GM21381 (cell line): ENCODE measurements around the gene RNU1-2.
"Not testable (repeated sequence)": the region's sequence is repeated elsewhere in the genome, so short reads cannot be mapped to it uniquely, and the experiment has no call there.

Experiments
- ATAC-seq: cut with Tn5 transposase; IDR thresholded peaks from one replicate; pipeline ENCODE4 v1.9.1; 2021; ENCODE audit warnings: mild to moderate bottlenecking, moderate library complexity; ENCODE audit not compliant: unreplicated experiment

The RNU1-2 gene

DNA sequence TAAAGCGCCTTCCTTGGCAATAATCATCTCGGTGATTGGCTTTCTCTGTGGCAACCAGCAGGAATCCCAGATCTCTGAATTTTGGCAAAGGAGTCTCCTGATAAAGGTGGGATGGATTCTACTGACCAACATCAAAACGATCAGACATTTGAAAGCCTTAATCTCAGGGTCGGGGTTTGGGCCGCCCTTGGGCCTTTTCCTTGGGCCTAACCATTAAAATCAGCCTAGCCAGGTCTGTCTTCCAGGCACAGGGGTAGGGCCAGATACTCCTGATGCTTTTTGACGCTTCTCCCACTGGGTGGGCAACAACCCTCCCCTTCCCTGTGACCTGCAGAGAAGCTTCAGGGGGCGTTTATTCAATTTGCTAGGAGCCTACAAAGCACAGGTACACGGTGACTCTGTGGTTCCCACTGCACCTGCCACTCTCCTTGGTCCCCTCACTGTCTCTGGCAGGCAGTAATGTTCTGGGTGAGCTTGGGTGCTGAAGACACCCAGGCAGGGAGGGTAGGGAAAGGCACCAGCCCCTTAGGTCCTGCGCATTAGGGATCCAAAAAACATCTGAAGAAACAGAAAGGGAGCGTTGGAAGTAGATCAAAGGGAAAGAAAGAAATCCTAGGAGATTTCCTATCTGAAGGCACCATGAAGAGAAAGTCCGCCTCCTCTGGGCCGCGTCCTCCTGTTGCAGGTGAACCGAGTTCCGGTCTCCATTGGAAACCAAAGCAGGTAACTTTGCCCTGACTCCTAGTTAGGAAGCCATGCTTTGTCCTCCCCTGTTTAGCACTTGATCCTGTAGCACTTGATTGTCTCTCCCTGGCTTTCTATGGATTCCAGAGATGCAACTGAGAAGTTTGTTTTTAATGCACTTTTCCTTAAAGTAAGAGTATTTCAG lies 12.3 kb downstream of the RNU1-2 start:
- no peak for ATAC-seq

DNA sequence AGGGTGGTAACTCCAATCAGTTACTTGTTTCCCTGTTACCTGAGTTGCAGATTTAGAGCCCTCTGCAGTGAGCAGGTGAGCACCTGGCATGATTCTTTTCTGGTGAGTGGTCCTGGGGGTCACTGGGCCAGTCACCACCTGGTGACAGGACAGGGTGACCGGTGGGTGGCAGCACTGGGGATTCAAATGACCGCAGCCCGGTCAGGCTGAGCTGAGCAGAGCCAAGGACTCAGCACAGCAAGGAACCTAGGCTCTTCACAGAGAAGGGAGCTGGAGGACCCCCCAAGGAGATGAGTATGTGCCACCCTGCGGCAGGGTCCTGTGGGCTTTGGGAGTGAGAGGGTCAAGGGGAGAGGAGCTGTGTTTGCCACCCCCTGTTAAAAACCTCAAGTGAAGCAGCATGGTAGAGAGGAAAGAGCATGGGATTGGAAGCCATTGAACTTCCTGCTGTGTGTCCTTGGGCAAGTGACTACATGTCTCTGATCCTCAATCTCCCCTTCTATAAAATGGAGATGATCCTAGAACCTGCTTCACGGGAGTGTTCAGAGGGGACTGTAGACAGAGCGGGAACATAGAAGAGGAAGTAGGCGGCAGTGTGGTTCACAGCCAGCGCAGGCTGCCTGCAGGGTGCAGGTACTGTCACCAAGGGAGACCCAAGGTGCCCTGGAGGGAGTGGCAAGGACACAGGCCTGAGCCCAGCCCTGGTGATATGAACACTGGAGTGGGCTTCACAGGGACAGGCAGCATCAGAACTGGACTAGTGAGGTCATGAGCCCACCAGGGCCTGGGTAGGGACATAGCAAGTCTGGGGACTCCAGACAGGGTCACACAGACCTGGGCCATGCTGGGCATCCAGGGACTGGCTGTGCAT lies 16.3 kb downstream of the RNU1-2 start:
- not testable (repeated sequence) for ATAC-seq

DNA sequence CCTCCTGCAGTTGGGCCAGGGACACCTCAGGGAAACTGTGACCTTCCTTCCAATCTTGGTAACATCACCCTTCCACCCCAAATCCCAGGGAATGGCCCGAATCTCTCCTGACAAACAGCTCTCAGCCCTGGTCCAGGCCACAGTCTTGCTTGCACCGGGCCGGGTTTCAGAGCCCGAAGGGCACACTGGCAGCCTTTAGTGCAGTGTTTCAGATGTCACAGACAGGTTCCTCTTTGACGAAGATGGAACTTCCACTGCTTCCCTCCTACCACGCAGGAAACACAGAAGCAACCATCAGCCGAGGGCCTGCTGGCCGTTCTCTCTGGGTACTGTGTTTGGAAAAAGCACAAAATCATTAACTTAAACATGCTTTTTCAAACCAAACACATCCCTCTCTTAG lies 17.0 kb downstream of the RNU1-2 start:
- ATAC-seq, result not testable (repeated sequence)

DNA sequence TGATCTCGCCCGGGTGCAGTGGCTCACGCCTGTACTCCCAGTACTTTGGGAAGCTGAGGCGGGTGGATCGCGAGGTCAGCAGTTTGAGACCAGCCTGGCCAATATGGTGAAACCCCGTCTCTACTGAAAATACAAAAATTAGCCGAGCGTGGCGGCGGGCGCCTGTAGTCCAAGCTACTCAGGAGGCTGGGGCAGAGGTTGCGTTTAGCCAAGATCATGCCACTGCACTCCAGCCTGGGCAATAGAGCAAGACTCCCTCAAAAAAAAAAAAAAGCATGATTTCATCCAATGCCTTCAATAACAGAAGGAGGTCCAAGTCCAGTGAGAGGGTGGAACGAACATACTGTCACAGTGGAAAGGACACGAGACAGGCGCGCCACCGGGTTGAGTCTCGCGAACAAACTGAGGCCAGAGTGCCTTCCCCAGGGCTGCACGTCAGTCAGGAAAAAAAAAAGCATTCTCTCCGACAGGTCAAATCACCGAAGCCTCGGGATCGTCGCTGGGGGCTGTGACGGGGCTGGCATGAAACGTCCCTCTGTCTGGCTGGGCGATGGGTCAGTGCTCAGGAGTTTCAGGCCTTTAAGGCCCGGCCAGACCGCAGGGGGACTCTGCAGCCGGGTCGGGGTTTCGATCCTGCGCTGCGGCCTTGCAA lies 17.5 kb downstream of the RNU1-2 start:
- ATAC-seq, result no peak

- peak; percentile 88 for ATAC-seq
These were observed 18.3 kb downstream of the RNU1-2 start for GRCh38 chr1:16913833-16914662.

GRCh38 chr1:16914928-16915626 lies 19.3 kb downstream of the RNU1-2 start:
- ATAC-seq, result not testable (repeated sequence)

DNA sequence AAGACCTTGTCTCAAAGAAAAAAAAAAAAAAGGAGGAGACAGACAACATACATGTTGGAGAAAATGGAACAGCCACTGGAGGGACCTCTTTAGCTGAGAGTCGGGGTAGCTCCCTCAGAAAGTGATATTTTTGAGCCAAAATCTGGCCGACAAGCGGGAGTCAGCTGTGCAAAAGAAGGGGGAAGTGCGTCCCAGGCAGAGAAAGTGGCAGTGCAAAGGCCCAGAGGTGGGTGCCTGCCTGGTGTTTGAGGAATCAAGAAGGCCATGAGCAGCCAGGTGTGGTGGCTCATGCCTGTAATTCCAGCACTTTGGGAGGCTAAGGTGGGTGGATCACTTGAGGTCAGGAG lies 19.8 kb downstream of the RNU1-2 start:
- no peak for ATAC-seq

DNA sequence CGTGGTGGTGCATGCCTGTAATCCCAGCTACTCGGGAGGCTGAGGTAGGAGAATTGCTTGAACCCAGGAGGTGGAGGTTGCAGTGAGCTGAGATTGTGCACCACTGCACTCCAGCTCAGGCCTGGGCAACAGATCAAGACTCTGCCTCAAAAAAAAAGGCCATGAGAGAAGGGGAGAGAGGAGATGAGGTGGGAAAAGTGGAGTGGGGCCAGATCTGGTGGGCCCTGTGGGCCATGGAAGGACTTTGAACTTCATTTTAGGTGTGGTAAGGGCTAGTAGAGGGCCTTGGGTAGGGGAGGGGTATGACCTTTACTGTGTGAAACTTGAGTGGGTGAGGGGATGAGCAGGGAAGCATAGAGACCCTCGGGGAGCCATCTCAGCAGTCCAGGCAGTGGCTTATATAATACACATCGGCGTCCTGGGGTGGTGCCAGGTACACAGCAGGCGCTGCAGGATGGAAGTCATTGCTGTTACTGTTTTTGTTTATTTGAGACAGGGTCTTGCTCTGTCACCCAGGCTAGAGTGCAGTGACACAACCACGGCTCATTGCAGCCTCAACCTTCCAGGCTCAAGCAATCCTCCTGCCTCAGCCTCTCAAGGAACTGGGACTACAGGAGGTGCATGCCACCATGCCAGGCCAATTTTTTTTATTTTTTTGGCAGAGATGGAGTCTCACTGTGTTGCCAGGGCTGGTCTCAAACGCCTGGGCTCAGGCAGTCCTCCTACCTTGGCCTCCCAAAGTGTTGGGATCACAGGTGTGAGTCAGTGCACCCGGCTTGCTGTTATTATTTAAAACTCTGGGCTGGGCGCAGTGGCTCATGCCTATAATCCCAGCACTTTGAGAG lies 20.5 kb downstream of the RNU1-2 start:
- not testable (repeated sequence) for ATAC-seq

- no peak for ATAC-seq
These were observed 22.6 kb downstream of the RNU1-2 start for GRCh38 chr1:16918371-16918770.

DNA sequence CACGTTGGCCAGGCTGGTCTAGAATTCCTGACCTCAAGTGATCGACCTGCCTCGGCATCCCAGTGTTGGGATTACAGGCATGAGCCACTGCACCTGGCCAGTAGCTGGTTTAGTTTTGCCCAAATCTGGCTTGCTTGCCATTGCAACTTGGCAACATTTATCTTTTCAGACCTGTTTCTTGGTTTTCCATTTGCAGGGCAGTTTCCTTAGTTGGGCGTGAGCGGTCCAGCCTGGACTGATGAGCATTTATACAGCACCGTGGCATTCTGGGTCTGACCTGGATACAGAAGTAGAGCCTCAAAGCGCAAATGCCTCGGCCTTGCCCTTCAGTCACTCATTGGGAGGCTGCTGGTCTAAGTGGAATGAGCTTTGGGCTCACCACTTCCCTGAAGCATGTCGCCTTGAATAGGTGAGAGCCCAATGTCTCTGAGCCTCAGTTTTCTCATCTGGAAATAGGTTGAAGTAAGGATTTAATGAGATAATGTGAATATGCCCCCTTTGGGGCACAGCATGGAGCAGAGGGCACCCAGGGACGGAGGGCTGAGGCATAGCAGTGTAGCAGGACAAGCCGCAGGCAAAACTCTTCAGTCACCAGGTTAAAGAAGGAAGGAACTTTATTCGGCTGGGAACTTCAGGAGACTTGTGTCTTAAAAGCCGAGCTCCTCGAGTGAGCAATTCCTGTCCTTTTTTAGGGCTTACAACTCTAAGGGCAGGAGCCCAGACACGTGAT lies 23.3 kb downstream of the RNU1-2 start:
- ATAC-seq, result not testable (repeated sequence)

DNA sequence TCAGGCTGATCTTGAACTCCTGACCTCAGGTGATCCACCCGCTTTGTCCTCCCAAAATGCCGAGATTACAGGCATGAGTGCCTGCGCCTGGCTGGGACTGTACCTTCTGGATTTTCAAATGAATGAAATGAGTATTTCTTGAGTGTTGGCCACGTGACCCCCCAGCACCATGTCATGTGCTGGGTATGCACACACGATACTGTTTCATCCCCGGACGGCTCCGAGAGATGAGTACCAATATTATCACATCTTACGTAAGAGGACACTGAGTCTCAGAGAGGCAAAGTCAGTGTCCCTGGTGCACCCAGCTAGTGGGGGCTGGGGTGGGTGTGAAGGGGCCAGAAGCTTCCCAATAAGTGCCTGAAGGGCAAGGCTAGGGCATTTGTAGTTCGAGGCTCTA lies 25.2 kb downstream of the RNU1-2 start:
- no peak for ATAC-seq

DNA sequence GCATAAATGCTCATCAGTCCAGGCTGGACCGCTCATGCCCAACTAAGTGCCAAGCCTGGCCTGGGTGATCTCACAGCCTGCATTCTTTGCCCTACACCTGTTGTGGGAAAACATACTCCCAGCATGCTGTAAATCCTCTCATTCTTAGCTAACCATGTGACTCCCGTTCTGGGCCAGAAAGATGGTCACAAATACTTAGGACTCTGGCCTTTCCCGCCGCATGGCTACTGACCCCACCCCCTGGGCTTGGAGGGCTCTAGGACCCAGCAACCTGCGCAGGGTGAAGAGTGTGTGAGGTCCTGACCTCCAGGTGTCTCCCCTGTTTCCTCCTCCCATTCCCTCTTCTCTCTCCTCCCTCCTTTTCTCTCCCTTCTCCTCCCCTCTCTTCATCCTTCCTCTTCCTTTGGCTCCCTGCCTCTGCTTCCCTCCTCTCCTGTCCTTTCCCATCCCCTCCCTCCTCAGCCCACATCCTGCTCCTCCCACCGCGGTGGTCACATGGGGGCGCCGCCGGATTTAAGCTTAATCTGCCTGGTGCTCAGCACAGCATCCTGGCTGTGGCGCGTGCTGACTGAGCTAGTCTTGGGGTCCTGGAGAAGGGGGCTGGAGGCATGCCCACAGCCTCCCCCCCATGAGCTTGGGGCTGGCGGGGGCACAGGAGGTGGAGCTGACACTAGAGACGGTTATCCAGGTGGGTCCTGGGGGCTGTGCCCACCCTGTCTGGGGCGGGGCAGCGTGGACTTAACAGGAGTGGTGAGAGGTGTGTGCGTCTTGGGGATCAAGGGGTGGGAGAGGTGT lies 25.8 kb downstream of the RNU1-2 start, which contains the start of gene CROCC:
CROCC (plus strand) TSS at position 541 of the 795 bp plus-strand sequence; CDS start at position 629, 88 bp downstream.
- no peak for ATAC-seq

DNA sequence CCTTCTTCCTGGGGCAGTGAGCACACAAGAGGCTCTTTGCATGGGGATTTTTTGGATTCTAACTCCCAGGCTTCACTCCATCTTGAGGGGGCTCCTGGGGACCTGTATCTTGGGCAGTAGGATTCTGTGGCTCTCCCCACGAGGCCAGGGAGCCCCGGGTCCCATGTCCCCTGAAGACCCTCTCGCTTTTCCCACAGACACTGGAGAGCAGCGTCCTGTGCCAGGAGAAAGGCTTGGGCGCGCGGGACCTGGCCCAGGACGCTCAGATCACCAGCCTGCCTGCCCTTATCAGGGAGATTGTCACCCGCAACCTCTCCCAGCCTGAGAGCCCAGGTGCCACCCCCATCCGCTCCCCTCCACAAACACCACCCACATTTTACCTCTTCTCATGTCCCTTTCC lies 26.7 kb downstream of the RNU1-2 start:
- no peak for ATAC-seq

DNA sequence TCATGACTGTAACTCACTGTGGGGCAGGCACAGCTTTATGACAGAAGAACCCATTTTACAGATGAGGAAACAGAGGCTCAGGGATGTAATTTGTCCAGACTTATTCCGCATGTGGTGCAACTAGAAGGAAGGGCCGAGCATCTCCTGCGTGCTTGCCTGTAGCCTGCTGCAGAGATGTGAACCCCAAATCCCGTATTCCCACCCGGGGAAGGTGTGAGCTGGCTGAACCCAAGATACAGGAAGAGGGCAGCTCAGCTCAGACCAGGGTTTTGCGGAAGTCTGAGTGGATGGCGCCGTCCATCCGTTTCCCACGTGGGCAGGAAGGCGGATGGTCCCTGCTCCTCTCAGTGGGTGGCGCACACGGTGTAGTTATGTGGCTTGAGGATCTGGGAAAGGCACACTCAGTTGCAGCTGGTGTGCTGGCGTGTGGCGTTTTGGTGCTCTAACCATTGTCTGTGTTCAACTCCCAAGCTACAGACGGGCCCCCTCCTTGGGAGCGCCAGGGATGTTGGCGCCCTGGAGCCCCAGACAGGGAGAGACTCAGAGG lies 27.2 kb downstream of the RNU1-2 start:
- ATAC-seq, result no peak

- no peak for ATAC-seq
These were observed 28.6 kb downstream of the RNU1-2 start for GRCh38 chr1:16924216-16924918.

GRCh38 chr1:16924919-16925477 lies 29.2 kb downstream of the RNU1-2 start:
- no peak for ATAC-seq
